Ovary (tissue), 3 donors: ENCODE data around the gene RUNX2.

Experiments used
- CTCF ChIP-seq, 3 donors: fragments of 450-650 bp in 2 of 3; fragments of 200-600 bp in 1 of 3; IDR thresholded peaks; one replicate each; pipeline versions ENCODE4 v1.5.1 to v1.8.0; 2016 to 2022; ENCODE audit warnings: antibody characterized with exemption in 3 of 3, mild to moderate bottlenecking in 1 of 3
- POLR2A ChIP-seq: fragments of 450-650 bp; IDR thresholded peaks from one replicate; pipeline ENCODE4 v1.6.1; 2017; ENCODE audit warnings: antibody characterized with exemption, mild to moderate bottlenecking, moderate library complexity
- donor health status: DM: no; HTN: no; CAD: no.

GRCh38 chr6:45477278-45477677, 149.1 kb downstream of the RUNX2 start:
- TF ChIP-seq CTCF (IDR thresholded peaks at IDR 0.05) (no peak), POLR2A (no peak)
